ENCODE data around the gene LMAN2.

GRCh38 chr5:177367323-177367848 lies 15.9 kb upstream of the LMAN2 start:
- TF ChIP-seq, protein P1, sequence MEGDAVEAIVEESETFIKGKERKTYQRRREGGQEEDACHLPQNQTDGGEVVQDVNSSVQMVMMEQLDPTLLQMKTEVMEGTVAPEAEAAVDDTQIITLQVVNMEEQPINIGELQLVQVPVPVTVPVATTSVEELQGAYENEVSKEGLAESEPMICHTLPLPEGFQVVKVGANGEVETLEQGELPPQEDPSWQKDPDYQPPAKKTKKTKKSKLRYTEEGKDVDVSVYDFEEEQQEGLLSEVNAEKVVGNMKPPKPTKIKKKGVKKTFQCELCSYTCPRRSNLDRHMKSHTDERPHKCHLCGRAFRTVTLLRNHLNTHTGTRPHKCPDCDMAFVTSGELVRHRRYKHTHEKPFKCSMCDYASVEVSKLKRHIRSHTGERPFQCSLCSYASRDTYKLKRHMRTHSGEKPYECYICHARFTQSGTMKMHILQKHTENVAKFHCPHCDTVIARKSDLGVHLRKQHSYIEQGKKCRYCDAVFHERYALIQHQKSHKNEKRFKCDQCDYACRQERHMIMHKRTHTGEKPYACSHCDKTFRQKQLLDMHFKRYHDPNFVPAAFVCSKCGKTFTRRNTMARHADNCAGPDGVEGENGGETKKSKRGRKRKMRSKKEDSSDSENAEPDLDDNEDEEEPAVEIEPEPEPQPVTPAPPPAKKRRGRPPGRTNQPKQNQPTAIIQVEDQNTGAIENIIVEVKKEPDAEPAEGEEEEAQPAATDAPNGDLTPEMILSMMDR (conservative IDR thresholded peaks at IDR 0.05; ENCODE audit: low read depth in 2 of 2) = 0 out of 4 replicates have a peak, but pooled peaks of 1 of the 2 experiments have one; percentile 17
- peak; percentile 12 for TF ChIP-seq POLR2AphosphoS5 (IDR thresholded peaks at IDR 0.05; ENCODE audit: low read depth)
- no peak for TF ChIP-seq EZH2 (IDR thresholded peaks at IDR 0.05; ENCODE audit: low read depth, unreplicated experiment)
- TF ChIP-seq EZH2phosphoT487 (IDR thresholded peaks at IDR 0.05; ENCODE audit: unreplicated experiment) = no peak
- no peak for TF ChIP-seq ZNF331 (CRISPR knock-in tag; IDR thresholded peaks at IDR 0.05; ENCODE audit: low read depth)
- no peak for TF ChIP-seq ZNF462 (CRISPR knock-in tag; IDR thresholded peaks at IDR 0.05)
- no peak for TF ChIP-seq CREB1 (CRISPR knock-in tag; IDR thresholded peaks at IDR 0.05; ENCODE audit: low read depth)
- TF ChIP-seq, protein P2, sequence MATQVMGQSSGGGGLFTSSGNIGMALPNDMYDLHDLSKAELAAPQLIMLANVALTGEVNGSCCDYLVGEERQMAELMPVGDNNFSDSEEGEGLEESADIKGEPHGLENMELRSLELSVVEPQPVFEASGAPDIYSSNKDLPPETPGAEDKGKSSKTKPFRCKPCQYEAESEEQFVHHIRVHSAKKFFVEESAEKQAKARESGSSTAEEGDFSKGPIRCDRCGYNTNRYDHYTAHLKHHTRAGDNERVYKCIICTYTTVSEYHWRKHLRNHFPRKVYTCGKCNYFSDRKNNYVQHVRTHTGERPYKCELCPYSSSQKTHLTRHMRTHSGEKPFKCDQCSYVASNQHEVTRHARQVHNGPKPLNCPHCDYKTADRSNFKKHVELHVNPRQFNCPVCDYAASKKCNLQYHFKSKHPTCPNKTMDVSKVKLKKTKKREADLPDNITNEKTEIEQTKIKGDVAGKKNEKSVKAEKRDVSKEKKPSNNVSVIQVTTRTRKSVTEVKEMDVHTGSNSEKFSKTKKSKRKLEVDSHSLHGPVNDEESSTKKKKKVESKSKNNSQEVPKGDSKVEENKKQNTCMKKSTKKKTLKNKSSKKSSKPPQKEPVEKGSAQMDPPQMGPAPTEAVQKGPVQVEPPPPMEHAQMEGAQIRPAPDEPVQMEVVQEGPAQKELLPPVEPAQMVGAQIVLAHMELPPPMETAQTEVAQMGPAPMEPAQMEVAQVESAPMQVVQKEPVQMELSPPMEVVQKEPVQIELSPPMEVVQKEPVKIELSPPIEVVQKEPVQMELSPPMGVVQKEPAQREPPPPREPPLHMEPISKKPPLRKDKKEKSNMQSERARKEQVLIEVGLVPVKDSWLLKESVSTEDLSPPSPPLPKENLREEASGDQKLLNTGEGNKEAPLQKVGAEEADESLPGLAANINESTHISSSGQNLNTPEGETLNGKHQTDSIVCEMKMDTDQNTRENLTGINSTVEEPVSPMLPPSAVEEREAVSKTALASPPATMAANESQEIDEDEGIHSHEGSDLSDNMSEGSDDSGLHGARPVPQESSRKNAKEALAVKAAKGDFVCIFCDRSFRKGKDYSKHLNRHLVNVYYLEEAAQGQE (IDR thresholded peaks at IDR 0.05; ENCODE audit: unreplicated experiment) = no peak
- TF ChIP-seq NANOG (IDR thresholded peaks at IDR 0.05; ENCODE audit: borderline replicate concordance) = no peak
- TF ChIP-seq JUNB (IDR thresholded peaks at IDR 0.05; ENCODE audit: unreplicated experiment) = no peak
- TF ChIP-seq STAT1 (IDR thresholded peaks at IDR 0.05; ENCODE audit: unreplicated experiment) = no peak

All from GM23338 (cell line).